HepG2 (cell line): ENCODE measurements around the gene CDC42SE2. TPM values are rescaled to one million over a fixed set of nuclear protein-coding genes. Genes with fewer than 3 reads are reported as not detected.
A peak's percentile ranks its signal among the peaks of the same experiment; 100 is the strongest.

ENCODE experiments used
- ATAC-seq: fragments of 200-7000 bp; cut with Tn5 transposase; 3 replicates; pipeline ENCODE4 v1.9.1; 2020; ENCODE audit warnings: mild to moderate bottlenecking, moderate library complexity
- BruUV-seq: library from RNA; stranded (reverse); fragments of 400-500 nt; replicated peaks from 2 replicates; lab custom pipeline; 2021; lab: Mats Ljungman, UMichigan
- CTCF ChIA-PET: fragments of 300-600 bp; formaldehyde crosslinking; extraction: SDS; loops from one replicate; lab custom pipeline; 2021; ENCODE audit warnings: low total read pairs, inconsistent platforms, low intra/inter-chr PET ratio; lab: Yijun Ruan, JAX
- POLR2A ChIA-PET: fragments of 350-600 bp; sonication (Branson Sonifier 250); formaldehyde crosslinking; loops from one replicate; lab custom pipeline; 2020; ENCODE audit warnings: antibody characterized with exemption, inconsistent platforms; lab: Yijun Ruan, JAX
- DNase-seq: peaks from one replicate; pipeline ENCODE4 v3.0.0-alpha.2; 2015; ENCODE audit warnings: low spot score
- FAIRE-seq: peaks from 3 replicates; lab custom pipeline; 2011; peaks lifted over from hg19 to GRCh38; lab: Jason Lieb, UNC
- H2AFZ ChIP-seq: one replicate; pipeline ENCODE4 v1.6.1; 2011; ENCODE audit warnings: low read length, inconsistent platforms
- H3K27ac ChIP-seq: fragments of 300-600 bp; 3 replicates; pipeline ENCODE4 v1.8.0; 2011; ENCODE audit warnings: mixed run types, mild to moderate bottlenecking, mixed read lengths, low read length, inconsistent platforms; ENCODE audit not compliant: insufficient read depth; ENCODE audit errors: extremely low read length
- H3K27me3 ChIP-seq, 2 experiments: fragments of 200-600 bp in 1 of 2; 2 replicates in 1 of 2; 3 replicates in 1 of 2; pipeline versions ENCODE4 v1.6.0 to v1.8.0; 2011; ENCODE audit warnings: low read length in 2 of 2, mild to moderate bottlenecking in 2 of 2, moderate library complexity in 2 of 2, inconsistent platforms in 1 of 2; ENCODE audit not compliant: insufficient read depth in 2 of 2, control insufficient read depth in 1 of 2
- H3K36me3 ChIP-seq, 2 experiments: fragments of 200-600 bp in 1 of 2; replicated peaks in 1 of 2; 2 replicates in 1 of 2; 3 replicates in 1 of 2; pipeline versions ENCODE4 v1.5.1 to v1.8.0; 2011; ENCODE audit warnings: low read length in 2 of 2, inconsistent platforms in 1 of 2; ENCODE audit not compliant: insufficient read depth in 2 of 2, control insufficient read depth in 1 of 2
- H3K4me1 ChIP-seq: 2 replicates; pipeline ENCODE4 v1.5.1; 2012; ENCODE audit warnings: low read length, inconsistent platforms; ENCODE audit not compliant: insufficient read depth
- H3K4me2 ChIP-seq: 2 replicates; pipeline ENCODE4 v1.6.0; 2011; ENCODE audit warnings: low read depth, low read length, inconsistent platforms
- H3K4me3 ChIP-seq, 3 experiments: fragments of 200-600 bp in 1 of 3; sonication (generic), shearing (Covaris generic) in 1 of 3; replicated peaks in 1 of 3; 2 replicates each; pipeline ENCODE4 v1.5.1; 2011 to 2016; ENCODE audit warnings: low read length in 3 of 3, inconsistent platforms in 2 of 3, low read depth in 2 of 3, mild to moderate bottlenecking in 2 of 3, control low read depth in 1 of 3, mixed read lengths in 1 of 3; ENCODE audit not compliant: insufficient read depth in 1 of 3
- H3K79me2 ChIP-seq: one replicate; pipeline ENCODE4 v1.6.1; 2011; ENCODE audit warnings: low read length, inconsistent platforms; ENCODE audit not compliant: insufficient read depth
- H3K9ac ChIP-seq: 2 replicates; pipeline ENCODE4 v1.6.0; 2011; ENCODE audit warnings: mild to moderate bottlenecking, low read depth, low read length, inconsistent platforms; ENCODE audit not compliant: insufficient read depth
- H3K9me3 ChIP-seq: 2 replicates; pipeline ENCODE4 v1.5.1; 2012; ENCODE audit warnings: mild to moderate bottlenecking, low read length
- H4K20me1 ChIP-seq: 2 replicates; pipeline ENCODE4 v1.6.0; 2011; ENCODE audit warnings: inconsistent platforms, mild to moderate bottlenecking, low read length, moderate library complexity; ENCODE audit not compliant: insufficient read depth
- AFF4 ChIP-seq: sonication (generic); formaldehyde crosslinking; IDR thresholded peaks from 2 replicates; pipeline ENCODE4 v1.4.0; 2020; ENCODE audit warnings: missing genetic modification reagents
- CREM ChIP-seq, 2 experiments: sonication (generic) in 1 of 2; formaldehyde crosslinking in 1 of 2; IDR thresholded peaks; 2 replicates each; pipeline versions ENCODE4 v1.4.0 to v1.6.1; 2016 to 2020; ENCODE audit warnings: antibody characterized with exemption in 1 of 2, mild to moderate bottlenecking in 1 of 2, missing genetic modification reagents in 1 of 2
- ELF4 ChIP-seq: sonication (generic); formaldehyde crosslinking; IDR thresholded peaks from 2 replicates; pipeline ENCODE4 v1.5.0; 2020; ENCODE audit warnings: missing genetic modification reagents, mild to moderate bottlenecking, moderate library complexity, borderline replicate concordance
- FOXK1 ChIP-seq: sonication (generic); formaldehyde crosslinking; IDR thresholded peaks from 2 replicates; pipeline ENCODE4 v1.4.0; 2020; ENCODE audit warnings: low read depth, missing genetic modification reagents, borderline replicate concordance
- SNAPC2 ChIP-seq: sonication (generic); formaldehyde crosslinking; IDR thresholded peaks from 2 replicates; pipeline ENCODE4 v1.8.1; 2022; ENCODE audit warnings: mild to moderate bottlenecking, missing genetic modification reagents
- ZMYM4 ChIP-seq: sonication (generic); formaldehyde crosslinking; IDR thresholded peaks from 2 replicates; pipeline ENCODE4 v1.8.1; 2023; ENCODE audit warnings: mild to moderate bottlenecking, missing genetic modification reagents
- ZNF44 ChIP-seq: sonication (generic); formaldehyde crosslinking; IDR thresholded peaks from 2 replicates; pipeline ENCODE4 v1.5.1; 2020; ENCODE audit warnings: mild to moderate bottlenecking, missing genetic modification reagents
- WGBS: methylation state at CpG from one replicate; pipeline ENCODE4 v1.1.6; 2017; ENCODE audit warnings: low lambda C conversion rate; 5-methylcytosine and 5-hydroxymethylcytosine counted together
- in situ Hi-C: cut with HindIII; loops from 2 replicates; pipeline ENCODE4 v1.10.0; 2017; ENCODE audit warnings: low pct_unique_long_range_greater_than_20kb; ENCODE audit not compliant: extremely low pct_ligation_motif_present
- intact Hi-C: fragments of 100-400 bp; cut with micrococcal nuclease; formaldehyde crosslinking; loops from one replicate; pipeline ENCODE4 v1.10.0; 2022; ENCODE audit not compliant: unreplicated experiment
- polyA plus RNA-seq, 8 experiments: library from polyadenylated mRNA; depleted of rRNA in 3 of 8; stranded (reverse) in 7 of 8; unstranded in 1 of 8; fragments of >200 nt; fragmentation: Illumina TruSeq in 4 of 8; extraction: Trizol in 4 of 8; gene quantifications; 2 replicates each; pipeline versions ENCODE4 v1.2.1 to v1.2.3, GENCODE V29; 2011 to 2016; ENCODE audit warnings: low read depth in 4 of 8, missing spikeins in 1 of 8, mixed read lengths in 1 of 8; ENCODE audit not compliant: insufficient read depth in 1 of 8
- total RNA-seq, 5 experiments: library from RNA; depleted of rRNA; stranded (reverse); fragments of >200 nt; fragmentation: Illumina TruSeq; extraction: Trizol; gene quantifications; 2 replicates each; pipeline ENCODE4 v1.2.3, GENCODE V29; 2016; ENCODE audit warnings: low read depth in 1 of 5
- TF ChIP-seq, protein P1 (sequence below): sonication (generic); formaldehyde crosslinking; IDR thresholded peaks from 2 replicates; pipeline ENCODE4 v1.5.1; 2020; ENCODE audit warnings: mild to moderate bottlenecking, missing genetic modification reagents, moderate library complexity
- TF ChIP-seq, protein P2 (sequence below): sonication (generic); formaldehyde crosslinking; conservative IDR thresholded peaks from 2 replicates; pipeline ENCODE4 v1.4.0; 2020; ENCODE audit warnings: missing genetic modification reagents

The CDC42SE2 gene
- total and polyA plus RNA-seq, 2 of the 13 experiments (the other 11 are each of a cell fraction or from before 2014, with no cell fraction given), result 19.6 to 25.0 TPM

DNA sequence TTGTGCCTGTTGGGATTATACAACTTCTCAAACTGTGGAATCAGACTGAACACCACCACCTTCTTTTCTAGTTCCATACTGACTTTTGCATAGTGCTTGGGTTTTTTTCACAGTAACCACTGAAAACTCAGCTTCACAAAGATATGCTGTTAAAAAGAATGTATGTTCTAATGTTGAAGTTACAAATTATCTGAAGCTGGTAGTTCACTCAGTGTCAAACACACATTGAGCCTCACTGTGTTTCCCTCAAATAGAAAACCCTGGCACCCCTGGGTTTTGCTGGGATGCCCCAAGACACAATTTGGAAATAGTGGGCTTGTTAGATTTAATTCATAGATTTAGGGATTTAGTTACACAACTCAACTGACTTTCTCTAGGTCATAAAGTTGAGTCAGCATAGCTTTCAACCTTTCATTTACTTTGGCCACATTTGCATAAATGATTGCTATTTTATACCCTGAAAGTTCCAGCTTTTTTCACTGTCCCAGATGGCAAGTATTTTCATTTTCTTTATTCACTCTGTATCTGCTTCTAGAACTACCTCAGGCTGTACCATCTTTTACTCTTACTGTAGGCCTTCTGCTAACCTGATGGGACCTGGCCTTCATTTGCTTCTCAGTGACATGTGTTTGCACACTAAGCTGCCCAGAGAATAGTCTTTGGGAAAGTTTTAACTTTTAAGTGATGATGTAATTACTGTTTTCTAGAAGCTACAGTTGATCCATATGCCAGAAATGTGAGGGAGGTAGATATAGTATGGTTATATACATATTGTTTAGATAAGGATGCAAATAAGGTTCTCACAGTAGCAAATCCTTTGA, 115.1 kb downstream of the CDC42SE2 start (continued):
- peak; percentile 44; the same call in 1 of the 2 replicates for TF ChIP-seq SNAPC2
- TF ChIP-seq ZNF44 (CRISPR knock-in tag), result no peak
- TF ChIP-seq, all 625 proteins: peak for 6

DNA sequence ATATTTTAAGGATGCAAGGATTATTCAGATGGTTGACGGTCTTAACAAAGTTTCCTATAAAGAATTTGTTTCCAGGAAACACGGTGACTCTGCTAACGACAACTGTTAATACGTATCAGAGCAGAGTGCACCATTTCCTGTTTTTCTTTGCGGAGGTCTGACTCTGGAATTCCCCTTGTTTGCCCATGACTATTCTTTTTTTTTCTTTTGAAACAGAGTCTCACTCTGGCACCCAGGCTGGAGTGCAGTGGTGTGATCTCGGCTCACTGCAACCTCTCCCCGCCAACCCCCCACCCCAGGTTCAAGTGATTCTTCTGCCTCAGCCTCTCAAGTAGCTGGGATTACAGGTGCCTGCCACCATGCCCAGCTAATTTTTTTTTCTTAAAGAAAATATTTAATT, 115.9 kb downstream of the CDC42SE2 start:
- DNase-seq (peak; percentile 83), FAIRE-seq (no peak), ATAC-seq (peak; percentile 86)
- no TSS peak for BruUV-seq
- 30% methylated on average over 7 of the region's 7 CpGs for WGBS
- no peaks in the 10 kb centered on the region for H4K20me1 ChIP-seq
- H3K4me3 ChIP-seq, result peak overlapping the region in 2 of 3 experiments; percentile 13 to 32; a peak in 2 of 6 replicates
- CTCF ChIA-PET, result no interaction called here
- H2AFZ ChIP-seq, result no peak overlapping the region
- peaks cover 23% of the 10 kb centered on the region for H3K79me2 ChIP-seq
- POLR2A ChIA-PET, result interaction anchor here (1.7 kb wide), 1 partner anchor 67 kb away, joined by 5 read pairs; no protein-coding TSS in a partner anchor
- in situ Hi-C loops, result loop anchor here (5.0 to 25.0 kb wide), 3 partner anchors 102 to 492 kb away; partner anchors contain the start of gene LYRM7
- H3K4me2 ChIP-seq, result peak overlapping the region; percentile 57
- H3K27ac ChIP-seq, result peak overlapping the region; percentile 88
- intact Hi-C loops, result no loop called here
- no peaks in the 10 kb centered on the region for H3K27me3 ChIP-seq
- peaks cover 74% of the 10 kb centered on the region for H3K4me1 ChIP-seq
- H3K9me3 ChIP-seq, result no peaks in the 10 kb centered on the region
- no peaks in the 10 kb centered on the region for H3K36me3 ChIP-seq
- H3K9ac ChIP-seq, result peak overlapping the region; percentile 66
- TF ChIP-seq, protein P1, sequence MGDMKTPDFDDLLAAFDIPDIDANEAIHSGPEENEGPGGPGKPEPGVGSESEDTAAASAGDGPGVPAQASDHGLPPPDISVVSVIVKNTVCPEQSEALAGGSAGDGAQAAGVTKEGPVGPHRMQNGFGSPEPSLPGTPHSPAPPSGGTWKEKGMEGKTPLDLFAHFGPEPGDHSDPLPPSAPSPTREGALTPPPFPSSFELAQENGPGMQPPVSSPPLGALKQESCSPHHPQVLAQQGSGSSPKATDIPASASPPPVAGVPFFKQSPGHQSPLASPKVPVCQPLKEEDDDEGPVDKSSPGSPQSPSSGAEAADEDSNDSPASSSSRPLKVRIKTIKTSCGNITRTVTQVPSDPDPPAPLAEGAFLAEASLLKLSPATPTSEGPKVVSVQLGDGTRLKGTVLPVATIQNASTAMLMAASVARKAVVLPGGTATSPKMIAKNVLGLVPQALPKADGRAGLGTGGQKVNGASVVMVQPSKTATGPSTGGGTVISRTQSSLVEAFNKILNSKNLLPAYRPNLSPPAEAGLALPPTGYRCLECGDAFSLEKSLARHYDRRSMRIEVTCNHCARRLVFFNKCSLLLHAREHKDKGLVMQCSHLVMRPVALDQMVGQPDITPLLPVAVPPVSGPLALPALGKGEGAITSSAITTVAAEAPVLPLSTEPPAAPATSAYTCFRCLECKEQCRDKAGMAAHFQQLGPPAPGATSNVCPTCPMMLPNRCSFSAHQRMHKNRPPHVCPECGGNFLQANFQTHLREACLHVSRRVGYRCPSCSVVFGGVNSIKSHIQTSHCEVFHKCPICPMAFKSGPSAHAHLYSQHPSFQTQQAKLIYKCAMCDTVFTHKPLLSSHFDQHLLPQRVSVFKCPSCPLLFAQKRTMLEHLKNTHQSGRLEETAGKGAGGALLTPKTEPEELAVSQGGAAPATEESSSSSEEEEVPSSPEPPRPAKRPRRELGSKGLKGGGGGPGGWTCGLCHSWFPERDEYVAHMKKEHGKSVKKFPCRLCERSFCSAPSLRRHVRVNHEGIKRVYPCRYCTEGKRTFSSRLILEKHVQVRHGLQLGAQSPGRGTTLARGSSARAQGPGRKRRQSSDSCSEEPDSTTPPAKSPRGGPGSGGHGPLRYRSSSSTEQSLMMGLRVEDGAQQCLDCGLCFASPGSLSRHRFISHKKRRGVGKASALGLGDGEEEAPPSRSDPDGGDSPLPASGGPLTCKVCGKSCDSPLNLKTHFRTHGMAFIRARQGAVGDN (CRISPR knock-in tag), result peak; percentile 37; the same call in 1 of the 2 replicates
- TF ChIP-seq, protein P2, sequence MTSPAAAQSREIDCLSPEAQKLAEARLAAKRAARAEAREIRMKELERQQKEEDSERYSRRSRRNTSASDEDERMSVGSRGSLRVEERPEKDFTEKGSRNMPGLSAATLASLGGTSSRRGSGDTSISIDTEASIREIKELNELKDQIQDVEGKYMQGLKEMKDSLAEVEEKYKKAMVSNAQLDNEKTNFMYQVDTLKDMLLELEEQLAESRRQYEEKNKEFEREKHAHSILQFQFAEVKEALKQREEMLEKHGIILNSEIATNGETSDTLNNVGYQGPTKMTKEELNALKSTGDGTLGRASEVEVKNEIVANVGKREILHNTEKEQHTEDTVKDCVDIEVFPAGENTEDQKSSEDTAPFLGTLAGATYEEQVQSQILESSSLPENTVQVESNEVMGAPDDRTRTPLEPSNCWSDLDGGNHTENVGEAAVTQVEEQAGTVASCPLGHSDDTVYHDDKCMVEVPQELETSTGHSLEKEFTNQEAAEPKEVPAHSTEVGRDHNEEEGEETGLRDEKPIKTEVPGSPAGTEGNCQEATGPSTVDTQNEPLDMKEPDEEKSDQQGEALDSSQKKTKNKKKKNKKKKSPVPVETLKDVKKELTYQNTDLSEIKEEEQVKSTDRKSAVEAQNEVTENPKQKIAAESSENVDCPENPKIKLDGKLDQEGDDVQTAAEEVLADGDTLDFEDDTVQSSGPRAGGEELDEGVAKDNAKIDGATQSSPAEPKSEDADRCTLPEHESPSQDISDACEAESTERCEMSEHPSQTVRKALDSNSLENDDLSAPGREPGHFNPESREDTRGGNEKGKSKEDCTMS (CRISPR knock-in tag), result no peak
- peak; percentile 43; the same call in 1 of the 2 replicates for TF ChIP-seq FOXK1 (CRISPR knock-in tag)
- peak; percentile 81; the same call in 1 of the 2 replicates for TF ChIP-seq ELF4 (CRISPR knock-in tag)
- 0 out of 2 replicates have a peak, but pooled peaks have one; percentile 14 for TF ChIP-seq ZMYM4
- TF ChIP-seq CREM (IDR thresholded peaks at IDR 0.05), result no peak; the same call in 1 of the 2 replicates
- TF ChIP-seq CREM (CRISPR knock-in tag; IDR thresholded peaks at IDR 0.05), result no peak
- TF ChIP-seq AFF4, result no peak
